Measurements from ENCODE around the gene MCOLN1.

GRCh38 chr19:7570761-7571160 is 48.3 kb downstream of the MCOLN1 start:
- TF ChIP-seq MAX (IDR thresholded peaks at IDR 0.05) (no peak), RAD21 (IDR thresholded peaks at IDR 0.05) (no peak), RXRA (IDR thresholded peaks at IDR 0.05) (no peak), CTCF (IDR thresholded peaks at IDR 0.05; ENCODE audit: low read depth, low read length, missing input control) (no peak), FOXA1 (IDR thresholded peaks at IDR 0.05) (no peak), YY1 (IDR thresholded peaks at IDR 0.05) (no peak)

Data from liver (tissue), 3 donors.